Fibroblast of lung (primary cell): Measurements from ENCODE around the gene ZDHHC1.

Source experiments
- EZH2 ChIP-seq: IDR thresholded peaks from 2 replicates; pipeline ENCODE4 v1.5.1; 2012; ENCODE audit warnings: low read length, control low read depth, mild to moderate bottlenecking; ENCODE audit errors: missing control alignments
- TF ChIP-seq, protein P1 (sequence below), 2 donors: IDR thresholded peaks in 1 of 2; conservative IDR thresholded peaks in 1 of 2; 1 replicate in 1 of 2; 2 replicates in 1 of 2; pipeline ENCODE4 v1.5.1; 2011 to 2012; ENCODE audit warnings: low read length in 2 of 2, control low read depth in 1 of 2, inconsistent platforms in 1 of 2, low read depth in 1 of 2, mild to moderate bottlenecking in 1 of 2

DNA sequence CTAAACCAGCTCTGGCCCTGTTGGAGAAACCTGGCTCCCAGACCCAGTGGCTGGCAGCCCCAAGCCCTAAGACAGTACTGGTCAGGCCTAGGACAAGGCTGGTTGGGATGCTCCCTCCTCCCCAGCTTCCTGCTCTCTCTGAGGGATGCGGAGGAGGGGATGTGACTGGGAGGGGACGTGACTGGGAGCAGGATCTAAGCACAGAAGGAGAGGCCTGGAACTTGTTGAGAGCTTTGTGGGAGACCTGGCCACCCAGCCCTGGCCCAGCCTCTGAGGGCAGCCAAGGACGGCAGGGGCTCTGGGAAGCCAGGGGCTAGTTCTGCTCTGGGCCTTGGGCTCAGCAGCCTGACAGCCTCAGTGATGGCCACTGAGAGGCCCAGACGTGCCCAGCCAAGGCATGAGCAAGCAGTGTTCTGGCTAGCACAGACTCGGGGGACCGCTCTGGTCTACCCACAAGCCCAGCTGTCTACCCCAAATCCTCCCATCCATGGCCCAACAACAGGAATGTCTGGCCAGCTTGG lies 41.9 kb upstream of the ZDHHC1 start:
- TF ChIP-seq, protein P1, sequence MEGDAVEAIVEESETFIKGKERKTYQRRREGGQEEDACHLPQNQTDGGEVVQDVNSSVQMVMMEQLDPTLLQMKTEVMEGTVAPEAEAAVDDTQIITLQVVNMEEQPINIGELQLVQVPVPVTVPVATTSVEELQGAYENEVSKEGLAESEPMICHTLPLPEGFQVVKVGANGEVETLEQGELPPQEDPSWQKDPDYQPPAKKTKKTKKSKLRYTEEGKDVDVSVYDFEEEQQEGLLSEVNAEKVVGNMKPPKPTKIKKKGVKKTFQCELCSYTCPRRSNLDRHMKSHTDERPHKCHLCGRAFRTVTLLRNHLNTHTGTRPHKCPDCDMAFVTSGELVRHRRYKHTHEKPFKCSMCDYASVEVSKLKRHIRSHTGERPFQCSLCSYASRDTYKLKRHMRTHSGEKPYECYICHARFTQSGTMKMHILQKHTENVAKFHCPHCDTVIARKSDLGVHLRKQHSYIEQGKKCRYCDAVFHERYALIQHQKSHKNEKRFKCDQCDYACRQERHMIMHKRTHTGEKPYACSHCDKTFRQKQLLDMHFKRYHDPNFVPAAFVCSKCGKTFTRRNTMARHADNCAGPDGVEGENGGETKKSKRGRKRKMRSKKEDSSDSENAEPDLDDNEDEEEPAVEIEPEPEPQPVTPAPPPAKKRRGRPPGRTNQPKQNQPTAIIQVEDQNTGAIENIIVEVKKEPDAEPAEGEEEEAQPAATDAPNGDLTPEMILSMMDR (conservative IDR thresholded peaks at IDR 0.05 in 1 of 2, IDR thresholded peaks at IDR 0.05 in 1 of 2; ENCODE audit: low read depth in 1 of 2, low read length in 2 of 2) = no peak
- TF ChIP-seq EZH2 = no peak
